Testis (tissue), 2 donors: ENCODE data around the gene PCDHA1.

Source experiments
- CTCF ChIP-seq, 3 experiments: fragments of 450-650 bp in 2 of 3; fragments of 200-600 bp in 1 of 3; sonication (generic) in 1 of 3; IDR thresholded peaks; one replicate each; pipeline ENCODE4 v1.5.1; 2016 to 2019; ENCODE audit warnings: antibody characterized with exemption in 3 of 3, mild to moderate bottlenecking in 2 of 3, moderate library complexity in 1 of 3
- POLR2A ChIP-seq: fragments of 450-650 bp; IDR thresholded peaks from one replicate; pipeline ENCODE4 v1.6.1; 2017; ENCODE audit warnings: antibody characterized with exemption, mild to moderate bottlenecking, moderate library complexity

GRCh38 chr5:141032626-141033025 lies 246.7 kb downstream of the PCDHA1 start:
- no peak for TF ChIP-seq CTCF (IDR thresholded peaks at IDR 0.05)
- TF ChIP-seq POLR2A, result no peak
